ENCODE measurements around the gene DDRGK1.
"Not testable (repeated sequence)": the region's sequence is repeated elsewhere in the genome, so short reads cannot be mapped to it uniquely, and the experiment has no call there.

The DDRGK1 gene

GRCh38 chr20:3215359-3215917 lies 11.0 kb upstream of the DDRGK1 start:
- not testable (repeated sequence) for DNase-seq (ENCODE audit: low read depth)

DNA sequence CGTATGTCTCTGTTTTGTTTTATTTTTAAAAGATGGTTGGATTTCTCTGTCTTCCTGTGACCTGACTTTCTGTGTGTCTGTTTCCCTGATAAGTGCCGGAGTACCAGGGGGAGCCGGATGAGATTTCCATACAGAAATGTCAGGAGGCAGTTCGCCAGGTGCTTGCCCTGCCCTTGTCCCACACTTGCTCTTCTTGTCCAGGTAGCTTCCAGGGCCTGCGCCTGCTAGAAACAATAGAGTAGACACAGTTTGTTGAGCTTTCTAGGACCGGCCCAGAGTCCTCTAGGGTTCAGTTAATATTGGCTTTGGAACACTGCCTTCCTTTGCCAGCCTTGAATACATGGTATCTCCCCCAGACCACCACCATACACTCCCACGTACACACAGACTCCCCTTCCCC lies 8.7 kb upstream of the DDRGK1 start:
- no peak for DNase-seq (ENCODE audit: low read depth)

- DNase-seq (ENCODE audit: low read depth), result no peak
Measured at GRCh38 chr20:3210346-3210745, 5.9 kb upstream of the DDRGK1 start.

GRCh38 chr20:3209946-3210317 lies 5.5 kb upstream of the DDRGK1 start:
- no peak for DNase-seq (ENCODE audit: low read depth)

GRCh38 chr20:3209257-3209945 lies 4.9 kb upstream of the DDRGK1 start, which contains the start of gene ITPA:
ITPA (plus strand) TSS chr20:3209498; CDS start chr20:3209552, 54 bp downstream.
- DNase-seq (ENCODE audit: low read depth), result peak; percentile 51

- no peak for DNase-seq (ENCODE audit: low read depth)
Measured at GRCh38 chr20:3208786-3209256, 4.3 kb upstream of the DDRGK1 start.

DNA sequence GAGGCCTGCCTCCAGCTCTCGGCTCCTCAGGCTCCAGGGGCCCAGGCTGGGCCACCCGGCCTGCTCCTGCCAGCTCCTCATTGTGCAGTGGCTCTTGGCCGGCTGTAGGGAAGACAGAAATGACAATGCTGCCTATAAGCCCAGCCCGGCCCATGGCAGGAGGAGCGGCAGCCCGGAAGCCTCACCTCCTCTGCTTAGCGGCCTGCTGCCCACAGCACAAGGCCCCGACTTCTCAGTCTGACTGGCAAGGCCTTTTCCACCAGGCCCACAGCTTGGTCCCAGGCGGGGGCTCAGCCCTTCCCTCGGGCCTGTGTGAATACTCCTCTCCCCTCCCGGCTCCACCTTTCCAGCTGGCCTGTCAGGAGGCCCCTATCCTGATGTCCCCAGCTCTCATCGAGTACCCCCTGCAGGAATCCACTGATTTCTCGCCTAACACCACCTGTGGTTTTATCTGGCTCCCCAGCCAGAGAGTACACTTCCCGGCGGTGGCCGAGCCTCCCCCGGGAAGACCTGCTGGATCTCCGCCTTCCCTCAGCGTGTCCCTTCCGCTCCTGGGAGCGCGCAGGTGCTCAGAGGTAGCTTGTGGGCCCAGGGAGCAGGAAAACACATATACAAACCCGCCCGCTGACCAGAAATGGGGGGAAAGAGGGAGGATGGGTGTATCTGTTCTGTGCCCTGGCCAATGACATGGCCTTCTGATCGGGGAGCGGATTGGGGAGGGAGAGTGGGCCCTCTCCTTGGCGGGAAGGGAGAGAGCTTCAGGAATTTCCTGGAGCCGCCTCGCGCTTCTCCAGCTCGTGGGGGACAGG lies 963 bp downstream of the DDRGK1 start:
- no peak for DNase-seq (ENCODE audit: low read depth)

DNA sequence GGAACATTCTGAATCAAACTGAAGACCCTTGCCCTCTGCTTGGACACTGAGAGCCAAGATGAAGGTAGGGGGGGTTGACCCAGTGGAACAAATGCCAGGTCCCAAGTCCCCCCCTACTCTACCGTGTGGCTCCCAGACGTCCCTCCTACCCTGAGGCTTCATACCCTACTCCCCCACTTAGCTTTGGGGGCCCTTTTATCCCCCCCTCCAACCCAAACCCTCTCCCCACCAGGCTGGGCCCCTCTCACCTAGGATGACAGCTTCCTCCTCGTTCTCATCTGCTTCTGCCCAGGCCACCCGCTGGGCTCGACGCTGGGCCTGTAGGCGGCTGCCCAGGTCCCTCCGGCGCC lies 1.5 kb downstream of the DDRGK1 start:
- DNase-seq (ENCODE audit: low read depth), result no peak

DNA sequence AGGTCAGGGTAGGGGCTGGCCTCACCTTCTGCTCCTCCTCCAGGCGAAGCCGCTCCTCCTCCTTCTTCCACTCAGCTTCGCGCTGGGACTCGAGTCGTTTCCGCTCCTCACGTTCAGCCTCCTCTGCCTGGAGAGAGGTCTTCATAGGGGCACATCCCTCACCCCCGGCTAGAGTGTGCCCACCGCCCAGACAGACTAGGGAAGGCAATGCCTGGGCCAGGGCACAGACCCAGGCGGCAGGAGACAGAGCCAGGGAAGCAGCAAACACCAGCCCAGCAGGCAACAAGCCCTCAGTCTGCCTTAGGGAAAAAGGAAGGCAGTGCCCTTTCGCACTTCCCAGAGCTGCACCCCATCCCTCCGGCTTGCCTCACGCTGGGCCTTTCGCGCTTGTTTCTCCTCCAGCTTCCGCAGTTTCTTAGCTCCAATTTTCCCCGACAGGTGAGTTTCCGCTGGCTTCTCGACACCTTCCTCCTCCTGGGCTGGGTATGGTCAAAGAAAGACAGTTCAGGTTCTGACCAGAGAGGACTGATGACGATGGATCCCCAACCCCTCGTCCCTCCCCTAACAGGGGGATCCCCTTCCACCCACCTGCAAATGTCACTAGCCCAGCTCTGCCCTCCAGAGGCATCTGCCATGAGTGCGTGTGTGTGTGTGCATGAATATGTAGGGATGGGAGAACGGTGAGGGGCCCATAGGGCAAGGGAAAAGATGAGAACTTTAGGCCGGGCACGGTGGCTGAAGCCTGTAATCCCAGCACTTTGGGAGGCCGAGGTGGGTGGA lies 4.3 kb downstream of the DDRGK1 start:
- DNase-seq (ENCODE audit: low read depth), result no peak

- DNase-seq (ENCODE audit: low read depth), result no peak
Measured at GRCh38 chr20:3199206-3199605, 5.3 kb downstream of the DDRGK1 start.

- DNase-seq (ENCODE audit: low read depth), result no peak
Measured at GRCh38 chr20:3195590-3196237, 8.8 kb downstream of the DDRGK1 start.

GRCh38 chr20:3194617-3195280 lies 9.7 kb downstream of the DDRGK1 start:
- DNase-seq (ENCODE audit: low read depth), result no peak

DNA sequence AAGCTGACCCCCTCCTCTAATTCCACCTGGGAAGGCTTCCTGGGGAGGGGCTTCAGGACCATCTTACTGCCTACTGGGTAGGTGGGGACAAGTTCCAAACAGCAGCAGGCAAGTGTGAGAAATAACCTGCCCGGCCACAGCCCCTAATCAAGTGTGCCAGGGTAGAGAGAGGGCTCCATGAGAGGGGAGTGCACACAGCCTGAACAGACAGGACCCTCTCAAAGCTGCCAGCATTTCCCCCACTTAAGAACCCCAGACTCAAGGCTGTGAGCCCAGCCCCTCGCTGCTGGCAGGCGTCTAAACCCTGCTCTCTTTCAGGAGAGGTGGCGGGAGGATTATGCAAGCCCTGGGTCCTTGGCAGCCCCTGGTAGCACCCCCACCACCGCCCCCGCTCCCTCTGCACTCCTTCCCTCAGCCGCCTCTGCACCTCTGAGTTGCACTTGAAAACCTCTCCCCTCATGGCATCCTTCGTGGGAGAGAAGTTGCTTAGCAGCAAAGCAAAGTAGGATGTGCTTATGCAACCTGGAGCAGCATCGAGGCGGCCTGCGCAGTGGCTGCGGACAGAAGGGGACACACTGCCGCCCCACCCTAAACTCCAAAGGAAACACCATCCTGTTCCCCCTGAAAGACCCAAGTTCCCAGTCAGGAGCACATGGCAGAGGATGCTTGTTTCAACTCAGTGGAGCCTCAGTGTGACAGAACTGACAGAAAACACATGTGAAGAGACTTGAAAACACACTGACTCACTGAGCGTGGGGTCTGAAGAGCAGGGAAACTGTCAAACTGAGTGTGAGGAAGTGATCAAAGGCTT lies 10.5 kb downstream of the DDRGK1 start:
- no peak for DNase-seq (ENCODE audit: low read depth)

GRCh38 chr20:3192226-3193015 lies 12.1 kb downstream of the DDRGK1 start:
- no peak for DNase-seq (ENCODE audit: low read depth)

DNA sequence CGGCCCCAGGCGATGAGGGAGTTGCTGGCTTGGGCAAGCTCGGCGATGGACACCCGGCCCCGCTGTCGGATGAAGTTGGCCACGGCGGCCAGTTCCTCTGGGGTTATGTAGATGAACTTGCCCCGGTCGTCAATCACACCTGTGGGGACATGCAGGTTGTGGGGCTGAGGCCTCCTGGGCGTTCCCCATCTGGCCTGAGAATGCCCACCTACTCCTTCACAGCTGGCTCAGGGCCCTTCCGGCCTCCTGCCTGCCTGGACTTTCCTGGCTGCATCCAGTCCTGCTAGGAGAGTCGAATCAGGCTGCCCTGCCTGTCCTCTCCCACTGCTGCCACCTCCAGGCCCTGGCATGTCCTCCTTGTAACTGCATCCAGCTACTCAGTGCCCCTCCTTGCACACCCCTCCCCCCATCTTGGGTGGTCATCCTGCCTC lies 13.8 kb downstream of the DDRGK1 start:
- no peak for DNase-seq (ENCODE audit: low read depth)

- no peak for DNase-seq (ENCODE audit: low read depth)
Measured at GRCh38 chr20:3189561-3190131, 14.8 kb downstream of the DDRGK1 start.

DNA sequence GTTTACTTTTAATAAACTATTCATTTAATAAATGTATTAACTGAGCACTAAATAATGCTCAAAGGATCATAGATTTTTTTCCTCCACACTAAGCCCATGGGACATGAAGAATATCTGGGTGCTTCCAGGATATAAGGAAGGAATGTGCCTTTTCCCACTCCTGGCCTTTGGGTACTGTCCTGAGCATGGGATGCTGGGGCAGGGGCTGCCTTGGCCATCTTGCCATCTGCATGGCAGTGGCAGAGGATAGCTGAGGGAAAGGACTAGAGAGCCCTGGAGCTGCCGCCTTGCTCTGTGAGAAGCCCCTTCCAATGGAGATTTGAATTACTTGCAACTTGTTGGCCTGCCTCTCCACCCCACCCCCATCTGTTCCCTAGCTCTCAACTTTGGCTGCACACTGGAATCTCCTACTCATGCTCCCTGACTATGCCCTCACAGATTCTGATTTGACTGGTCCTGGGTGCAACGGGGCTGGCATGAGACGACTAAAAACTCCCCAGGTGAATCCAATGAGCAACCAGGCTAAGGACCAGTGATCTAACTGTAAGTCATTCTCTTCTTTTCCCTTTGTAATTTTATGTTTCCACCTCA lies 15.6 kb downstream of the DDRGK1 start:
- no peak for DNase-seq (ENCODE audit: low read depth)

DNA sequence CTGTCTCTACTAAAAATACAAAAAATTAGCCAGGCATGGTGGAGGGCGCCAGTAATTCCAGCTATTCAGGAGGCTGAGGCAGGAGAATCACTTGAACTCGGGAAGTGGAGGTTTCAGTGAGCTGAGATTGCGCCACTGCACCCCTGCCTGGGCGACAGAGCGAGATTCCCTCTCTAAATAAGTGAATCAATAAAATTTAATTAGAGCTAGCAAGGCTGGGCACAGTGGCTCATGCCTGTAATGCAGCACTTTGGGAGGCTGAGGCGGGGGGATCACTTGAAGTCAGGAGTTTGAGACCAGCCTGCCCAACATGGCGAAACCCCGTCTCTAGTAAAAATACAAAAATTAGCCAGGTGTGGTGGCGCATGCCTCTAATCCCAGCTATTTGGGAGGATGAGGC lies 16.6 kb downstream of the DDRGK1 start:
- DNase-seq (ENCODE audit: low read depth), result not testable (repeated sequence)
